Stimulated activated CD8-positive, alpha-beta memory T cell treated with anti-CD3 and anti-CD28 coated beads, Interleukin-15, amount 100 ng/mL, for 1 hour (primary cell): Measurements from ENCODE around the gene FGA.
"Not testable (repeated sequence)": the region's sequence is repeated elsewhere in the genome, so short reads cannot be mapped to it uniquely, and the experiment has no call there.

Experiments
- DNase-seq: peaks from one replicate; pipeline ENCODE4 v3.0.0-alpha.2; 2020; ENCODE audit warnings: low read depth

FGA gene

DNA sequence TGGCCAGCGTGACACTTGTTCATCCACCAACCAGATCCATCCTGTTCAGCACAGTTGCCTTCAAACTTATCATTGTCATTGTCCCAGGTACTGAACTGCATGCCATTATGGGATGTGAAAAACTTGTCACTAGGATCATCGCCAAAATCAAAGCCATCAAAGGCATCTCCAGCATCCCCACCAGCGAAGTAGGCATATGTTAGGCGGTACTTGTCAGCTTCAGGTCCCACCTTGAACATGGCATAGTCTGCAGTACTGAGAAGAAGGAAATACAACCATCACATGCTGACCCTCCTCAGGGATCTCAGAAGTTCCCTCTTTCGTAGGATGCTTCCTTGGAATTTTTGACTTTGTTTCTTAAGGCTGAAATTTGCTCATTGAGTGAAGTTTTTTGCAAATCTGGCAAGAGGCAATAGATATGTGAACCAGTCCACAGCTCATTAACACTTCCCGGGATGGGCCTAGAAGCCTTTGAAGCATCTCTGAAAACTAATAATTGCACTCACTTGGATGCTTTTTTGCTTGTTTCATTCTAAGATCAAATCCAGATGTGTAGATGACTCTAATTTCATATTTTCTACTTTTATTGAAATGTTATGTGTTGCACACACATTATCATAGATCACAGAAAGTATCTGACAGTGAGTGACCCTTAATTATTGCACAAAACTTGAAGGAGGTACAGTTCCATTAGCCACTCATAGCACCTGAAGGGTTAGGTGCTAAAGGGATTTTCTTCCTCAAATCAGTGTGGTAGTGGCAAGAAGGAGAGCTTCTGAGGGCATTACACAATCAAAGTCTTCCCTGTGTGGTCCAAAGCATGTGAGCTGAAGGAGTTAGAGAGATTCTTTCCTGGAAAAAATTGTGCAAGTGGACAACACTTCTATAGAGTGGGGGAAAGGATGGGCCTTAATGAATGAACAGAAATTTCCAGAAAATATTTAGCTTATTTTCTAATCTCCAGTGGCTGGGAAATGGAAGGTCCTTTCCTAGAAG is 16.5 kb upstream of the FGA start:
- DNase-seq: no peak

DNA sequence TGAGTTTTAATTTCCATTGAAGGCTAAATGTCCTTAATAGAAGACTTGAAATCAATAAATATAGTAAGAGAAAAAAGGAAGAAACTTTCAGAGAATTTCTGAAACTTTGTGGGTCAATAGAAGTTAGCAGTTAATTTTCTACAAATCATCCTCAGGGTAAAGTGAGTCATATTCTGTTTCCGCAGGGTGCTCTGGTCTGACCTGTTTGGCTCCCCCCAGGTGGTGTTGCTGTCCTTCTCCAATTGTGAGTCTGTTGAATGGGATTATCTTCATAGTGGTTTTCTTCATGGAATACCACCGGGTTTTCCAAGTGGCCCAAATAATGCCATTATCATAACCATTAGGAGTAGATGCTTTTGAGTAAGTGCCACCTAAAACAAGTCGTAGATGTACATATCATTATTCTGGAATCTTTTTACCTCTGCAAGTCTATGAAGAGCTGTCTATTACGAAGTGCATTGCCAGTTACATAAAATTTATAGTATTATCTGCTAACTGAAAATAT is 14.2 kb upstream of the FGA start:
- no peak for DNase-seq

DNA sequence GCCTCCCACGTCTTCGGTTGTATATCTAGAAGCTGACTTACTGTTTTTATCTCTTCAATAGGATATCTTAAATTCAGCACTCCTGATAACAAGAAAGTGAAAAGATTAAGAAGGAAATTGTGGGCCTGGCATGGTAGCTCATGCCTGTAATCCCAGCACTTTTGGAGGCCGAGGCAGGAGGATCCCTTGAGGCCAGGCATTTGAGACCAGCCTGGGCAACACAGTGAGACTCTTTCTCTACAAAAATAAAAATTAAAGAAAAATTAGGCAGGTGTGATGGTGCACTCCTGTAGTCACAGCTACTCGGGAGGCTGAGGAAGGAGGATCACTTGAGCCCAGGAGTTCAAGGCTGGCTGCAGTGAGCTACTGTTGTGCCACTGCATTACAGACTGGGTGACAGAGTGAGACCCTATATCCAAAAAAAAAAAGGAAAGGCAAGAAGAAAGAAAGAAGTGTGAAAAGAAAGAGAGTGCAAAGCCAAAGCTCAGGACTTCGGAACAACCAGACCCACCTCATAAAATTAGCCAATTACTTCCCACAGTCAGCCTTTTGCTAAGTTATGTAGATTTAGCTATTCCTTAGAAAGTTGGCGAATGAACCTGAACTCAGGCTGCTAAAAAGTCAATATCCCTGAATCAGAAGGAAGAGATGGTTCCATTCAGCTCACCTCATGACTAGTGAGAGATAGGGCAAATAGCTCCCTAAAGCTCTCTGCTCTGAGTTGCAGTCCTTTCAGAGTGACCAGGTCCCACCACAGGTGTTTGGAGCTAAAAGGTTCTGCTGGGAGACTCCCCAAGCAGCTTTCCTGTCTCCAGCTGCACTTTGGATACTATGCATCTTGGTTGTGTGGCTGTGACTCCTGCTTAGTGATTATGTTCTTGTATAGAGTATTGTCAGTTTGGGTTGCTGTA is 12.7 kb upstream of the FGA start:
- DNase-seq: no peak

GRCh38 chr4:154602404-154603020 is 12.0 kb upstream of the FGA start:
- DNase-seq: no peak

- DNase-seq: no peak
Measured at GRCh38 chr4:154597798-154598774, 7.5 kb upstream of the FGA start.

DNA sequence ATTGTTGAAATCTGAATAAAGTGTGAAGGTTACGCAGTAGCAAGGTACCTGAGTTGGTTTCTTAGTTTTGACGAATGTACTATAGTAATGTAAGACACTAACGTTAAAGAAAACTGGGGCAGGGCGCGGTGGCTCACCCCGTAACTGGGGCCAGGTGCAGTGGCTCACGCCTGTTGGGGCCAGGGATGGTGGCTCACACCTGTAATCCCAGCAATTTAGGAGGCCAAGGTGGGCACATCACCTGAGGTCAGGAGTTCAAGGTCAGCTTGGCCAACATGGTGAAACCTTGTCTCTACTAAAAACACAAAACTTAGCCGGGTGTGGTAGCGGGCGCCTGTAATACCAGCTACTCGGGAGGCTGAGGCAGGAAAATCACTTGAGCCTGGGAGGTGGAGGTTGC is 6.7 kb upstream of the FGA start:
- DNase-seq: not testable (repeated sequence)

- DNase-seq: no peak
Measured at GRCh38 chr4:154595807-154596206, 5.3 kb upstream of the FGA start.

GRCh38 chr4:154594343-154594742 is 3.8 kb upstream of the FGA start:
- DNase-seq: not testable (repeated sequence)

- no peak for DNase-seq
Measured at GRCh38 chr4:154593868-154594267, 3.3 kb upstream of the FGA start.

DNA sequence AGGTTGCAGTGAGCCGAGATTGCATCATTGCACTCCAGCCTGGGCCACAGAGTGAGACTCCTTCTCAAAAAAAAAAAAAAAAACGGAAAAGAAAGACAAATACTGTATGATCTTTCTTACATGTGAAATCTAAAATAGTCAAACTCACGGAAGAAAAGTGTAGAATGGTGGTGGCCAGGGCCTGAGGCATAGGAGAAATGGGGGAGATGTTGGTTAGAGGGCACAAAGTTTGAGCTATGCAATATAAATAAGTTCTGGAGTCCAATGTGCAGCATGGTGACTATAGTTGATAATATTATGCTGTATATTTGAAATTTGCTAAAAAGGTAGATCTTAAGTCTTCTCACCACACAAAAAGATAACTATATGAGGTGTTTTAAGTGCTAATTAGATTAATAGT is 1.3 kb upstream of the FGA start:
- no peak for DNase-seq

- no peak for DNase-seq
Measured at GRCh38 chr4:154589296-154590197, 995 bp downstream of the FGA start.

- no peak for DNase-seq
Measured at GRCh38 chr4:154588198-154588597, 2.3 kb downstream of the FGA start.

DNA sequence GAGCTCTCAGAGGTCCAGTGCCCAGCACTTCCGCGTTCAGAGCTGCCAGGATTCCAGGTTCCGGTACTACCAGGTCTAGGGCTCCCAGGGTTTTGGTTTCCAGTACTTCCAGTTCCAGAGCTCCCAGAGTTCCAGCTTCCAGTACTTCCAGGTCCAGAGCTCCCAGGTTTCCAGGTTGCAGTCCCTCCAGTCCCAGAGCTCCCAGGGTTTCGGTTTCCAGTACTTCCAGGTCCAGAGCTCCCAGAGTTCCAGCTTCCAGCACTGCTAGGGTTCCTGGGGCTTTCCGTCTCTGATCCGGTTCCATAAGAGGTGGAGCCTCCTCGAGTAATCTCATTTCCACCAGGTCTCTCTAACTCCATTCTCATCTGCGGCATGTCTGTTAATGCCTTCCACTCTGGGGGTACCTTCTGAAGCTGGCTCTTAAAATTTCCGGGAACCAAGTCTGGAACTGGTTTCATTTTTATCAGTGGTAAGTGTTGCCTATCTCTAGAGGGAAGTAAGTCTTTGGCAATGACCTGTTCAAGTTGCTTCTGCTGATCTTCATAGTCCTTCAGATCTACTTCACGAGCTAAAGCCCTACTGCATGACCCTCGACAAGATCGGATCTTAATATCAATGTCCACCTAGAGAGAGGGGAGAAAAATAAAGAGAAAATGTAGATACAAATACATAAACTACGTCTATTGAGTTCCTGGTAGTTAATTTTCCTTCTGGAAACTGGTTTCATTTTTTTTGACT is 4.1 kb downstream of the FGA start:
- DNase-seq: no peak

- no peak for DNase-seq
Measured at GRCh38 chr4:154585369-154586018, 5.0 kb downstream of the FGA start.

- DNase-seq: no peak
Measured at GRCh38 chr4:154584259-154584658, 6.3 kb downstream of the FGA start.

DNA sequence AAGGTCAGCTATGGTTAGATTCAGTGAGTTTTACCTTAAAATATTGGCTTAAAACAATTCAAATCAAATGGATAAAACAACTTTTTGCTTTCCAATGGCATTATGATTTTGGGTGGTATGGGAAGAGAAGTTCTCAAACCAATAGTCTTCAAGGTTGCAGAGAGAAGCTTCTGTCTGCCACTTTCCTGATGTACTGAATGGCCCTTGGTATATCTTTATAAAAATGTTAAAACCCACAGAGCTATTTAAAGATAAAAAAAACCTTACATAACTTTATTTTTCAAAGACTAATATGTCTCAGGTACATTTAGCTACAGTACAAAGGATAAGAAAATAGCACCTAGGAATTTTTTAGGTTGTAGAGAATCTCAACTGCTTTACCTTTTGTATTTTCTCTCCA is 6.9 kb downstream of the FGA start:
- no peak for DNase-seq

GRCh38 chr4:154583230-154583629 is 7.3 kb downstream of the FGA start:
- DNase-seq: no peak

GRCh38 chr4:154582723-154583122 is 7.8 kb downstream of the FGA start:
- no peak for DNase-seq

- DNase-seq: no peak
Measured at GRCh38 chr4:154579927-154580326, 10.6 kb downstream of the FGA start.
